SK-N-SH (cell line): ENCODE measurements around the gene DCAF10.

Experiments
- EP300 ChIP-seq, 2 experiments: IDR thresholded peaks; 2 replicates each; pipeline versions ENCODE4 v1.4.0 to v1.6.1; 2012; ENCODE audit warnings: borderline replicate concordance in 1 of 2, low read depth in 1 of 2, low read length in 1 of 2
- RCOR1 ChIP-seq: fragments of 150-350 bp; IDR thresholded peaks from 2 replicates; pipeline ENCODE4 v1.6.1; 2017; ENCODE audit warnings: antibody characterized with exemption, low read length
- TF ChIP-seq, protein P1 (sequence below): IDR thresholded peaks from 2 replicates; pipeline ENCODE4 v1.4.0; 2012; ENCODE audit warnings: low read depth, borderline replicate concordance
- TF ChIP-seq, protein P2 (sequence below): fragments of 200-600 bp; sonication (generic); IDR thresholded peaks from 2 replicates; pipeline ENCODE4 v1.6.1; 2017; ENCODE audit warnings: antibody characterized with exemption, mild to moderate bottlenecking, moderate library complexity

DNA sequence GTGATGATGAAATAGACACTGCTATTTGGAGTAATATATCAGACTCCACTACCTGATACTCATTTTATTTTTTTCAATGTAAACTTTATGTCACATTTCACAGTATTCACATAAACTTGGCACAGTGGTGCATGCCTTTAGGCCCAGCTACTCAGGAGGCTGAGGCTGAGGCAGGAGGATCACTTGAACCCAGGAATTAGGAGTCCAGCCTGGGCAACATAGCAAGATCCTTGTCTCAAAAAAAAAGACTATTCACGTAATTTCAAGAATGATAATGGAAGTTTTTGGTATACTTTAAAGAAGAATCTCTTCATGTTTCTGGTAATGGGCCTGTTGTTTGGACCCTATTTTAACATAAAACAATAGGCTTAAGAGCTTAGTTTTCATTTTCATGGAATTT, 56.0 kb downstream of the DCAF10 start:
- TF ChIP-seq, protein P1, sequence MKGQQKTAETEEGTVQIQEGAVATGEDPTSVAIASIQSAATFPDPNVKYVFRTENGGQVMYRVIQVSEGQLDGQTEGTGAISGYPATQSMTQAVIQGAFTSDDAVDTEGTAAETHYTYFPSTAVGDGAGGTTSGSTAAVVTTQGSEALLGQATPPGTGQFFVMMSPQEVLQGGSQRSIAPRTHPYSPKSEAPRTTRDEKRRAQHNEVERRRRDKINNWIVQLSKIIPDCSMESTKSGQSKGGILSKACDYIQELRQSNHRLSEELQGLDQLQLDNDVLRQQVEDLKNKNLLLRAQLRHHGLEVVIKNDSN: no peak
- TF ChIP-seq RCOR1: no peak
- TF ChIP-seq, protein P2, sequence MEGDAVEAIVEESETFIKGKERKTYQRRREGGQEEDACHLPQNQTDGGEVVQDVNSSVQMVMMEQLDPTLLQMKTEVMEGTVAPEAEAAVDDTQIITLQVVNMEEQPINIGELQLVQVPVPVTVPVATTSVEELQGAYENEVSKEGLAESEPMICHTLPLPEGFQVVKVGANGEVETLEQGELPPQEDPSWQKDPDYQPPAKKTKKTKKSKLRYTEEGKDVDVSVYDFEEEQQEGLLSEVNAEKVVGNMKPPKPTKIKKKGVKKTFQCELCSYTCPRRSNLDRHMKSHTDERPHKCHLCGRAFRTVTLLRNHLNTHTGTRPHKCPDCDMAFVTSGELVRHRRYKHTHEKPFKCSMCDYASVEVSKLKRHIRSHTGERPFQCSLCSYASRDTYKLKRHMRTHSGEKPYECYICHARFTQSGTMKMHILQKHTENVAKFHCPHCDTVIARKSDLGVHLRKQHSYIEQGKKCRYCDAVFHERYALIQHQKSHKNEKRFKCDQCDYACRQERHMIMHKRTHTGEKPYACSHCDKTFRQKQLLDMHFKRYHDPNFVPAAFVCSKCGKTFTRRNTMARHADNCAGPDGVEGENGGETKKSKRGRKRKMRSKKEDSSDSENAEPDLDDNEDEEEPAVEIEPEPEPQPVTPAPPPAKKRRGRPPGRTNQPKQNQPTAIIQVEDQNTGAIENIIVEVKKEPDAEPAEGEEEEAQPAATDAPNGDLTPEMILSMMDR: no peak
- no peak for TF ChIP-seq EP300 (IDR thresholded peaks at IDR 0.05; ENCODE audit: borderline replicate concordance in 1 of 2, low read depth in 1 of 2, low read length in 1 of 2)
